CD4-positive, alpha-beta T cell treated with Interleukin-17A for 1 hour (primary cell): ENCODE measurements around the gene ENTREP1.
"Not testable (repeated sequence)": the region's sequence is repeated elsewhere in the genome, so short reads cannot be mapped to it uniquely, and the experiment has no call there.

ENCODE experiments used
- DNase-seq: peaks from one replicate; pipeline ENCODE4 v3.0.0-alpha.2; 2020

ENTREP1 gene

DNA sequence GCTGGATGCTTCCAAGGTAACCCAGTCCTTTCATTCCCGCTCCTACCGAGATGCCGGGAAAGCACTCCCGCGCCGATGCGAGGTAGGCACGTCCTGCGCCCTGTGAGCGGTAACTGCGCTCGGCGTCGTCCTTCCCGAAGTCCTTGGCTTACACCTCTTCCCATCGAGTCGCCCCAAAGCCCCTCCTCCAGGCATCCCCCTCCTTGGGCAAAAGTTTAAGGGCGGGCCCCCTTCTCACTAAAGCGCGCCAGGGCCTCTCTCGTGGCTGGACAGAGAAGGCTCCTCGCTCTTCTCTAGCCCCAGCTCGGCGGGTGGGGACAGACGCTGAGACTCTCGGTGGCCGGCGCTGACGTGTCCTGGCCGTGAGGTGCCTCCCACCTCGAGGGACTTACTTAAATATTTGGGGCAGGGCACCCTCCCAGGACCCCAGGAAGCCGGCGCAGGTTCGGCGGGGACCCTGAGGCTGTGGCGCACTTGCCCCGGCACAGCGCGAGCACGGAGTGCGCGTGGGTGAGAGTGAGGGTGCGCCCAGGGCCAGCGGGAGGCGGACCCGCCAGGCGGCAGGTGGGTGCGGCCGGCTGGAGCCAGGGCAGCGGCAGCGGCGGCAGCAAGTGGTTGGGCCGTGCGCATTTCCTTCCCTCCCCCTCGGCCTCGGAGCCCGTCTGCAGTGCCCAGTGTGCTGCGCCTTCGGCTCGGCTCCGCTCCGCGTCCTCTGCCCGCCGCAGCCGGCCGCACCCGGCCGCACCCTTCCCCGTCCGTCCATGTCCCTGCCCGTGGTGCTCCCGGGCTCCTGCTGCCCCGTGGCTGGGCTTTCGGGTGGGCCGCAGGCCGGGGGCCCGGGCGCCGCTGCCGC lies at the start of gene ENTREP1:
Gene ENTREP1, plus strand, starts transcription at position 667 of the 853 bp plus-strand sequence. Its CDS starts 95 bp downstream, at position 762.
- DNase-seq: no peak

DNA sequence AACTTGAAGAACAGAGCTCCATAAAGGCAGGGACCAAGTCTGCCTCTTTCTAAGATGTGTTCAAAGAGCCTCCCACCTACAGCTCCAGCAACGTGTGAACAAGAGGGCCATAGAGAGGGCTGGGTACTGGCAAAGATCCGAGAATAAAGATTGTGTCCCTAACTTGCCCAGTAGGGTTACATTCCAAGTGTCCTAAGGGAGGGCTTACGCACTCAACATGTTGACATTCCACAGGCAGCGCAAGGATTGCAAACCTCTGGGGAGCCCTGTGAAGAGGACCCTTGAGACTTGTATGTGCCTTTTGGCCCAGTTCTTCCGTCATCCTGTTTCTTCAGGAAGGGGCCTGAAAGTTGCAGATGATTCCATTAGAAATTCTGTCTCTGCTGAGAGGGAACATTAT lies 48.2 kb upstream of the ENTREP1 start:
- DNase-seq: no peak

- no peak for DNase-seq
These were observed 45.8 kb upstream of the ENTREP1 start for GRCh38 chr9:69279084-69279731.

- DNase-seq: no peak
These were observed 45.3 kb upstream of the ENTREP1 start for GRCh38 chr9:69279733-69280132.

DNA sequence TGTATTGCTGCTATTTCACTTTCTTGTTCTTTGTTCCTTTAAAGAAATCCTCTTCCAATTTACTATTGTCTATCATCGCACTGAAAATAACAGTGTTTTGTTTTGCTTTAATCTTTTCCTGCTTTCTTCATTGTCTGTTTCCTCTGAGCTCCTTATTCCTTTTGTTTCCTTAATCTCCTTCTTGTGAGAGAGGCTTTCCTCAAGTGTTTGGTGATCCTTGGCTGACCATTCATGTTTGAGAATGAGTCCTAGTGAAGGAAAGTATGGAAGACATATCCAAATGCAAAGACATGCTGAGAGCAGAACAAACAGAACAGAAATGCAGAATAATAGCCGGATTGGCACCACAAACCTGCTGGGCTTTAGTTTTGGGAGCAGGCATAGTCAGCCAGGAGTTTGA lies 42.0 kb upstream of the ENTREP1 start:
- DNase-seq: no peak

DNA sequence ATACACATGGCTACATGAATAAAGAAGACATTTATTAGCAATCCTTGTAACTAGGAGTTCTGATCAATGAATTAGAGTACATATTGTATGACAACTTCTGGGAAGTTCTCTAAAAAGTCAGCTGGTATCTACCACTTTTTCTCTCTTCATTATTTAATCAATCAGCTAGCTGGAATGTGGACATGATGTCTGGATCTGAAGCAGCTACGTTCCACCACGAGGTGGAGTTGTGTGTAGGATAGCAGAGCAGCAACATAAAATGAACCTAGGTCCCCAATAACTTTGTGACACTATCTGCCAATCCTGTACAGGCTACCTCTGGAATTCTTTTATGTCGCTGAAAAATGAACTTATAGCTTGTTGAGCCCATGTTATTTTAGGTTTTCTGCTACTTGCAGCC lies 32.9 kb upstream of the ENTREP1 start:
- no peak for DNase-seq

- no peak for DNase-seq
These were observed 31.9 kb upstream of the ENTREP1 start for GRCh38 chr9:69293156-69293555.

DNA sequence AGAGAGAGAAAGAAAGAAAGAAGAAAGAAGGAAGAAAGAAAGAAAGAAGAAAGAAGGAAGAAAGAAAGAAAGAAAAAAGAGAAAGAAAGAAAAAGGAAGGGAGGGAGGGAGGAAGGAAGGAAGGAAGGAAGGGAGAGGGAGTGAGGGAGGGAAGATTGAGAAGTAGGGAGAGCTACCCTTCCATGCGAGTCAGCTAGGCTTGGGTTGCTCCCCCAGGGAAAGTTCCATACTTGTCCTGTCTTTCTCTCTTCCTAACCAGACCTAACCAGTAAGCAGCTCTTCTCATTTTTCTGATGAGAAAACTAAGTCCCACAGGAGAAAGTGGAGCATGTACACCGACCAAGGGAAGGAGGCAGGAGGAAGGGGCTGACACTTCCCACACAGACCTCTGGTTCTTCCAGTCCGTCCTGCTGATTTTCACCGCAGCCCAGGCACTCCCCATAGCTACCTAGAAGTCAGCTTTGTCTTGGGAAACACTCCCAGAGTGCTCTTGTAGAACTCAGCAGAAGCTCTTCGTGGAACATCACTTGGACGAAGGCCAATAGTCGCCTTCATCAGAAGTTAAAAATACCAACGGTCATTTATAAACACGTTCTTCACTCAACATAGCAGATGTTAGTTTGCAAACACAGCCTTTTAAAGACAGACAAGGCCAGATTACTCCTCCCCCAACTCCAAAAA lies 29.0 kb upstream of the ENTREP1 start:
- DNase-seq: no peak

DNA sequence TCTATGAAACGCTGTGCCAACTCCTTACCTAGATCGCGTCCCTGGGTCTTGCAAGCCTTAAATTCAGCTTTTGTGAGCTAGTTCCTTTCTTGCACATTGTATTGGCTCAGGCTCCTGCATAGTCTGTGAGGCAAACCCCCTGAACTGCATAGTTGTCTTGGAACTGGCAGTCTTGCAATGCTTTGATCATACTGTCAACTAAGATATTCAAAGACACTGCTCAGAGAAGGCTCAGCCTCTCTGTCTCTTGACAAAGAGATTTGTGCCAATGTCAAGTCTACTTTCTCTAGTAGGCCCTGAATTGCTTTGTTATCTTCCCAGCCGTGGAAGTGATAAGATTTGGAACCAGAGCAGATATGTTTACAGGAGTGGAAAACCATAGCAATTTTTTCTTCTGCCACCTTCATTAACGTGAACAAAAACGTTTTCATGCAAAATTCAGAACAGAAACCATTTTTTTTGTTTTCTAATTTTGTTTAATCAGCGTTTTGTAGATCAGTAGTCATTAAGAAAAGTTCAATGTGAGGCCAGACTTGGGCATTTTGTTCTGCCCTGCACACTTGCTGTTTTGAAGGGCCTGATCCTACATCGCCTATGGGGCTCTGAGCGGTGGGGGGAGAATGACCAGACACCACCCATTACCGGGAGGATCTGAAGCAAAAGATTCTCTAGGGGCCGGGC lies 27.6 kb upstream of the ENTREP1 start:
- no peak for DNase-seq

- DNase-seq: no peak
These were observed 25.7 kb upstream of the ENTREP1 start for GRCh38 chr9:69299315-69299714.

- DNase-seq: no peak
These were observed 25.2 kb upstream of the ENTREP1 start for GRCh38 chr9:69299826-69300225.

DNA sequence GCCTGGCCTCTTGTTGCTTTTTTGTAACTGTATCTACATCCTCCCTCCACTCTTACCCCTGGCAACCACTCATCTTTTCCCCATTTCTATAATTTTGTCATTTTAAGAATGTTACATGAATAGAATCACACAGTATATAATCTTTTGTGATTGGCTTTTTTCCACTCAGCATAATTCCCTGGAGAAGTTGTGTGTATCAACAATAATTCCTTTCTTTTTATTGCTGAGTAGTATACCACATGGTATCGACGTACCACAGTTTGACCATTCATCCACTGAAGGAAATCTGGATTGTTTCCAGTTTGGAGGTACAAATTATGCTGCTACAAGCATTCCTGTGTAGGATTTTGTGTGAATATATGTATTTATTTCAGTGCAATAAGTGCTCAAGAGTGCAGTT lies 21.7 kb upstream of the ENTREP1 start:
- DNase-seq: no peak

DNA sequence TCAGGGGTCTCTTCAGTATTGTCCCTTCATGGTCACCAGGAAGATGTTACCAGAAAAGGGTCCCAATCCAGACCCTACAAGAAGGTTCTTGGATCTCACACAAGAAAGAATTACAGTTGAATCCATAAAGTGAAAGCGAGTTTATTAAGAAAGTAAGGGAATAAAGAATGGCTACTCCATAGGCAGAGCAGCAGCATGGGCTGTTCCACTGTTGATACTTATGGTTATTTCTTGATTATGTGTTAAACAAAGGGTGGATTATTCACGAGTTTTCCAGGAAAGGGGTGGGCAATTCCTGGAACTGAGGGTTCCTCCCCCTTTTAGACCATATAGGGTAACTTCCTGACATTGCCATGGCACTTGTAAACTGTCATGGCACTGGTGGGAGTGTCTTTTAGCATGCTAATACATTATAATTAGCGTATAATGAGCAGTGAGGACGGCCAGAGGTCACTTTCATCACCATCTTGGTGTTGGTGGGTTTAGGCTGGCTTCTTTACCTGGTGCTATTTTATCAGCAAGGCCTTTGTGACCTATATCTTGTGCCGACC lies 18.0 kb upstream of the ENTREP1 start:
- not testable (repeated sequence) for DNase-seq

- DNase-seq: no peak
These were observed 17.4 kb upstream of the ENTREP1 start for GRCh38 chr9:69307446-69308205.

- no peak for DNase-seq
These were observed 16.6 kb upstream of the ENTREP1 start for GRCh38 chr9:69308206-69308931.

GRCh38 chr9:69313175-69313574 lies 11.8 kb upstream of the ENTREP1 start:
- DNase-seq: no peak

- DNase-seq: no peak
These were observed 10.5 kb upstream of the ENTREP1 start for GRCh38 chr9:69314547-69314946.

- no peak for DNase-seq
These were observed 7.9 kb upstream of the ENTREP1 start for GRCh38 chr9:69317081-69317480.

DNA sequence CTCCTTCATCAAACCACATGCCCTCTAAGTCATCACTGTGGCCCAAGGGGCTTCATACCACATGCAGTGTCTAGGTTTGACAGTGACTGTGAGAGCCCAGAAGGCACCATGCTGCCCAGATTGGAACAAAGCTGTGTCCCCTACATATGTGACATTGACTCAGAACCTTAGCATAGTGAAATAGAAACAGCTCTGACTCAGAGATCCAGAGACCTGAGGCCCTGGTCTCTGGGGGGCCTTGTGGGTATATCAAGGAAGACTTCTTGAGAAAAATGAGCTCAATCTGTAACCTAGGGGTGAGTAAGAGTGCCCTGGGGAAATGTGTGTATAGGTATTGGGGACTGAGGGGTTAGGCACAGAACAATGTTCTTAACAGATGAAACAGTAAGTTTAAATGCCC lies 7.1 kb upstream of the ENTREP1 start:
- no peak for DNase-seq

DNA sequence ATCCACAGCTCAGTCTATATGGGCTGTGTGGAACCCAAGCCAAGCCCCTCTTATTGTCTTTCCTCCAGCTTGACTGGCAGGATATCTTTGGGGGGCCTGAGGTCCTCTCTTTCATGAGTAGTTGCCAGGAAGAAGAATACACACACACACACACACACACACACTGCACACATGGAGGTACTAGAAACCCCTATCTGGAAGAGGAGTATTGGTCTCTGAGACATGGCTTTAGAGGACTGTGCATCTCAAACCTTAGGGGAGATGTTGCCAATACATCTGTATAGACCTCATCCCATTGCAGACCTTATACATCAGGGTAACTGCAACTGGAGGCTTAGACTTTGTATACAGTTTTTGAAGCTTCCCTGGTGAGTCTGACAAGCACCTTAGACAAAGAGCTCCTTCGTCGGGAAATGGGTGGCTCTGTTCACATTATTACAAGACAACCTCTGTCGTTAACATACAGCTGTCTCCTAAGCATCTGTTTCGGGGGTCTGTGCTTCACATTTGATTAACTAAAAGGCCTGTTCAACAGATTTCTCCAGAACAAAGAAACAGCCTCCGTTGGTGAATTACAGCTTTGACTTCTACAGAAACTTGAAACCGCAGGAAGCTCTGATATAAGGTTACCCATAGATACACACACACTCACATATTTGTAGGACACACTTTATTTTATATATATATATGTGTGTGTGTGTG lies 5.5 kb upstream of the ENTREP1 start:
- no peak for DNase-seq

GRCh38 chr9:69322256-69322655 lies 2.8 kb upstream of the ENTREP1 start:
- DNase-seq: no peak
